ENCODE data around the gene NUP98. TPM values are rescaled to one million over a fixed set of nuclear protein-coding genes. Genes with fewer than 3 reads are reported as not detected.
"Not testable (repeated sequence)": the region's sequence is repeated elsewhere in the genome, so short reads cannot be mapped to it uniquely, and the experiment has no call there.

The NUP98 gene
- total RNA-seq, 1 donor from 2014 or later = 75.2 TPM

- Histone ChIP-seq H3K36me3 (ENCODE audit: control insufficient read depth in 3 of 3, insufficient read depth in 3 of 3, low read length in 3 of 3) (peaks cover 5 to 10% (median 7%) of the 10 kb centered on the region in 3 donors), H3K9ac (ENCODE audit: low read depth in 1 of 3, low read length in 3 of 3) (no peak overlapping the region), H3K27me3 (ENCODE audit: control insufficient read depth in 3 of 3, insufficient read depth in 3 of 3, low read length in 3 of 3) (no peaks in the 10 kb centered on the region), H3K27ac (ENCODE audit: low read depth, low read length) (no peak overlapping the region), H3K4me1 (ENCODE audit: control insufficient read depth in 3 of 3, insufficient read depth in 3 of 3, low read length in 3 of 3) (peaks cover 0 to 8% (median 6%) of the 10 kb centered on the region in 3 donors), H3K4me3 (ENCODE audit: low read length in 3 of 3) (no peak overlapping the region), H3K9me3 (ENCODE audit: control insufficient read depth in 3 of 3, low read length in 3 of 3) (no peaks in the 10 kb centered on the region)
Observed at GRCh38 chr11:3783611-3784010, 13.7 kb downstream of the NUP98 start.

- no peak overlapping the region for H3K27ac ChIP-seq (ENCODE audit: low read depth, low read length)
- H3K9ac ChIP-seq (ENCODE audit: low read depth in 1 of 3, low read length in 3 of 3) = no peak overlapping the region
- H3K36me3 ChIP-seq (ENCODE audit: control insufficient read depth in 3 of 3, insufficient read depth in 3 of 3, low read length in 3 of 3) = peaks cover 9 to 16% (median 13%) of the 10 kb centered on the region in 3 donors
- H3K9me3 ChIP-seq (ENCODE audit: control insufficient read depth in 3 of 3, low read length in 3 of 3) = no peaks in the 10 kb centered on the region
- H3K27me3 ChIP-seq (ENCODE audit: control insufficient read depth in 3 of 3, insufficient read depth in 3 of 3, low read length in 3 of 3) = no peaks in the 10 kb centered on the region
- H3K4me1 ChIP-seq (ENCODE audit: control insufficient read depth in 3 of 3, insufficient read depth in 3 of 3, low read length in 3 of 3) = peaks cover 0 to 8% (median 6%) of the 10 kb centered on the region in 3 donors
- no peak overlapping the region for H3K4me3 ChIP-seq (ENCODE audit: low read length in 3 of 3)
Observed at GRCh38 chr11:3782963-3783362, 14.4 kb downstream of the NUP98 start.

GRCh38 chr11:3781423-3781822 lies 15.9 kb downstream of the NUP98 start:
- Histone ChIP-seq H3K9me3 (ENCODE audit: control insufficient read depth in 3 of 3, low read length in 3 of 3) (no peaks in the 10 kb centered on the region), H3K36me3 (ENCODE audit: control insufficient read depth in 3 of 3, insufficient read depth in 3 of 3, low read length in 3 of 3) (peaks cover 9 to 24% (median 22%) of the 10 kb centered on the region in 3 donors), H3K4me1 (ENCODE audit: control insufficient read depth in 3 of 3, insufficient read depth in 3 of 3, low read length in 3 of 3) (peaks cover 0 to 6% (median under 1%) of the 10 kb centered on the region in 3 donors), H3K27me3 (ENCODE audit: control insufficient read depth in 3 of 3, insufficient read depth in 3 of 3, low read length in 3 of 3) (no peaks in the 10 kb centered on the region), H3K27ac (ENCODE audit: low read depth, low read length) (no peak overlapping the region), H3K9ac (ENCODE audit: low read depth in 1 of 3, low read length in 3 of 3) (peak overlapping the region in 1 of 3 donors; percentile 43), H3K4me3 (ENCODE audit: low read length in 3 of 3) (no peak overlapping the region)

- Histone ChIP-seq H3K9ac (ENCODE audit: low read depth in 1 of 3, low read length in 3 of 3) (no peak overlapping the region), H3K4me3 (ENCODE audit: low read length in 3 of 3) (no peak overlapping the region), H3K27me3 (ENCODE audit: control insufficient read depth in 3 of 3, insufficient read depth in 3 of 3, low read length in 3 of 3) (no peaks in the 10 kb centered on the region), H3K4me1 (ENCODE audit: control insufficient read depth in 3 of 3, insufficient read depth in 3 of 3, low read length in 3 of 3) (peaks cover 0 to 6% (median 0%) of the 10 kb centered on the region in 3 donors), H3K9me3 (ENCODE audit: control insufficient read depth in 3 of 3, low read length in 3 of 3) (no peaks in the 10 kb centered on the region), H3K27ac (ENCODE audit: low read depth, low read length) (no peak overlapping the region), H3K36me3 (ENCODE audit: control insufficient read depth in 3 of 3, insufficient read depth in 3 of 3, low read length in 3 of 3) (peaks cover 20 to 49% (median 39%) of the 10 kb centered on the region in 3 donors)
Observed at GRCh38 chr11:3775736-3776406, 21.5 kb downstream of the NUP98 start.

- Histone ChIP-seq H3K27ac (ENCODE audit: low read depth, low read length) (no peak overlapping the region), H3K27me3 (ENCODE audit: control insufficient read depth in 3 of 3, insufficient read depth in 3 of 3, low read length in 3 of 3) (no peaks in the 10 kb centered on the region), H3K9ac (ENCODE audit: low read depth in 1 of 3, low read length in 3 of 3) (no peak overlapping the region), H3K4me3 (ENCODE audit: low read length in 3 of 3) (no peak overlapping the region), H3K36me3 (ENCODE audit: control insufficient read depth in 3 of 3, insufficient read depth in 3 of 3, low read length in 3 of 3) (peaks cover 16 to 56% (median 43%) of the 10 kb centered on the region in 3 donors), H3K4me1 (ENCODE audit: control insufficient read depth in 3 of 3, insufficient read depth in 3 of 3, low read length in 3 of 3) (peaks cover 0 to 4% (median 0%) of the 10 kb centered on the region in 3 donors), H3K9me3 (ENCODE audit: control insufficient read depth in 3 of 3, low read length in 3 of 3) (no peaks in the 10 kb centered on the region)
Observed at GRCh38 chr11:3773180-3773579, 24.2 kb downstream of the NUP98 start.

- Histone ChIP-seq H3K27me3 (ENCODE audit: control insufficient read depth in 3 of 3, insufficient read depth in 3 of 3, low read length in 3 of 3) (no peaks in the 10 kb centered on the region), H3K9ac (ENCODE audit: low read depth in 1 of 3, low read length in 3 of 3) (no peak overlapping the region), H3K27ac (ENCODE audit: low read depth, low read length) (no peak overlapping the region), H3K4me1 (ENCODE audit: control insufficient read depth in 3 of 3, insufficient read depth in 3 of 3, low read length in 3 of 3) (no peaks in the 10 kb centered on the region), H3K36me3 (ENCODE audit: control insufficient read depth in 3 of 3, insufficient read depth in 3 of 3, low read length in 3 of 3) (peaks cover 29 to 78% (median 70%) of the 10 kb centered on the region in 3 donors), H3K4me3 (ENCODE audit: low read length in 3 of 3) (no peak overlapping the region), H3K9me3 (ENCODE audit: control insufficient read depth in 3 of 3, low read length in 3 of 3) (no peaks in the 10 kb centered on the region)
Observed at GRCh38 chr11:3767536-3767935, 29.8 kb downstream of the NUP98 start.

- peaks cover 28 to 73% (median 70%) of the 10 kb centered on the region in 3 donors for H3K36me3 ChIP-seq (ENCODE audit: control insufficient read depth in 3 of 3, insufficient read depth in 3 of 3, low read length in 3 of 3)
Observed at GRCh38 chr11:3766836-3767235, 30.5 kb downstream of the NUP98 start.

GRCh38 chr11:3764266-3764665 lies 33.1 kb downstream of the NUP98 start:
- no peaks in the 10 kb centered on the region for H3K27me3 ChIP-seq (ENCODE audit: control insufficient read depth in 3 of 3, insufficient read depth in 3 of 3, low read length in 3 of 3)
- peaks cover 0 to 5% (median 3%) of the 10 kb centered on the region in 3 donors for H3K4me1 ChIP-seq (ENCODE audit: control insufficient read depth in 3 of 3, insufficient read depth in 3 of 3, low read length in 3 of 3)
- no peak overlapping the region for H3K4me3 ChIP-seq (ENCODE audit: low read length in 3 of 3)
- H3K9me3 ChIP-seq (ENCODE audit: control insufficient read depth in 3 of 3, low read length in 3 of 3) = no peaks in the 10 kb centered on the region
- H3K9ac ChIP-seq (ENCODE audit: low read depth in 1 of 3, low read length in 3 of 3) = no peak overlapping the region
- peaks cover 28 to 65% (median 59%) of the 10 kb centered on the region in 3 donors for H3K36me3 ChIP-seq (ENCODE audit: control insufficient read depth in 3 of 3, insufficient read depth in 3 of 3, low read length in 3 of 3)
- no peak overlapping the region for H3K27ac ChIP-seq (ENCODE audit: low read depth, low read length)

More at GRCh38 chr11:3766836-3767235, 30.5 kb downstream of the NUP98 start:
- not testable (repeated sequence) for H3K4me1 ChIP-seq (ENCODE audit: control insufficient read depth in 3 of 3, insufficient read depth in 3 of 3, low read length in 3 of 3); H3K9me3 ChIP-seq (ENCODE audit: control insufficient read depth in 3 of 3, low read length in 3 of 3); H3K27ac ChIP-seq (ENCODE audit: low read depth, low read length); H3K9ac ChIP-seq (ENCODE audit: low read depth in 1 of 3, low read length in 3 of 3); H3K27me3 ChIP-seq (ENCODE audit: control insufficient read depth in 3 of 3, insufficient read depth in 3 of 3, low read length in 3 of 3); H3K4me3 ChIP-seq (ENCODE audit: low read length in 3 of 3)

- Histone ChIP-seq H3K9me3 (ENCODE audit: control insufficient read depth in 3 of 3, low read length in 3 of 3) (no peaks in the 10 kb centered on the region), H3K27me3 (ENCODE audit: control insufficient read depth in 3 of 3, insufficient read depth in 3 of 3, low read length in 3 of 3) (no peaks in the 10 kb centered on the region), H3K4me3 (ENCODE audit: low read length in 3 of 3) (no peak overlapping the region), H3K4me1 (ENCODE audit: control insufficient read depth in 3 of 3, insufficient read depth in 3 of 3, low read length in 3 of 3) (no peaks in the 10 kb centered on the region), H3K36me3 (ENCODE audit: control insufficient read depth in 3 of 3, insufficient read depth in 3 of 3, low read length in 3 of 3) (peaks cover 22 to 43% (median 39%) of the 10 kb centered on the region in 3 donors), H3K9ac (ENCODE audit: low read depth in 1 of 3, low read length in 3 of 3) (no peak overlapping the region), H3K27ac (ENCODE audit: low read depth, low read length) (no peak overlapping the region)
Observed at GRCh38 chr11:3755151-3755550, 42.2 kb downstream of the NUP98 start.

GRCh38 chr11:3753110-3753509 lies 44.2 kb downstream of the NUP98 start:
- no peaks in the 10 kb centered on the region for H3K27me3 ChIP-seq (ENCODE audit: control insufficient read depth in 3 of 3, insufficient read depth in 3 of 3, low read length in 3 of 3)
- H3K9me3 ChIP-seq (ENCODE audit: control insufficient read depth in 3 of 3, low read length in 3 of 3) = no peaks in the 10 kb centered on the region
- H3K36me3 ChIP-seq (ENCODE audit: control insufficient read depth in 3 of 3, insufficient read depth in 3 of 3, low read length in 3 of 3) = peaks cover 12 to 35% (median 33%) of the 10 kb centered on the region in 3 donors
- no peak overlapping the region for H3K4me3 ChIP-seq (ENCODE audit: low read length in 3 of 3)
- H3K9ac ChIP-seq (ENCODE audit: low read depth in 1 of 3, low read length in 3 of 3) = no peak overlapping the region
- no peak overlapping the region for H3K27ac ChIP-seq (ENCODE audit: low read depth, low read length)
- no peaks in the 10 kb centered on the region for H3K4me1 ChIP-seq (ENCODE audit: control insufficient read depth in 3 of 3, insufficient read depth in 3 of 3, low read length in 3 of 3)

Data from skeletal muscle tissue (tissue), 4 donors.